ENCODE data around the gene LMNTD2. TPM values are rescaled to one million over a fixed set of nuclear protein-coding genes. Genes with fewer than 3 reads are reported as not detected.

LMNTD2 gene
- total RNA-seq, 1 donor from 2014 or later = 1.3 TPM

- DNase-seq (ENCODE audit: low spot score) = no peak
- intact Hi-C loops (cut with DNase I) = no loop called here
- no peak for ATAC-seq
Observed at GRCh38 chr11:573146-573759, 12.7 kb upstream of the LMNTD2 start.

GRCh38 chr11:571802-572185 lies 11.3 kb upstream of the LMNTD2 start:
- ATAC-seq = no peak
- no peak for DNase-seq (ENCODE audit: low spot score)

DNA sequence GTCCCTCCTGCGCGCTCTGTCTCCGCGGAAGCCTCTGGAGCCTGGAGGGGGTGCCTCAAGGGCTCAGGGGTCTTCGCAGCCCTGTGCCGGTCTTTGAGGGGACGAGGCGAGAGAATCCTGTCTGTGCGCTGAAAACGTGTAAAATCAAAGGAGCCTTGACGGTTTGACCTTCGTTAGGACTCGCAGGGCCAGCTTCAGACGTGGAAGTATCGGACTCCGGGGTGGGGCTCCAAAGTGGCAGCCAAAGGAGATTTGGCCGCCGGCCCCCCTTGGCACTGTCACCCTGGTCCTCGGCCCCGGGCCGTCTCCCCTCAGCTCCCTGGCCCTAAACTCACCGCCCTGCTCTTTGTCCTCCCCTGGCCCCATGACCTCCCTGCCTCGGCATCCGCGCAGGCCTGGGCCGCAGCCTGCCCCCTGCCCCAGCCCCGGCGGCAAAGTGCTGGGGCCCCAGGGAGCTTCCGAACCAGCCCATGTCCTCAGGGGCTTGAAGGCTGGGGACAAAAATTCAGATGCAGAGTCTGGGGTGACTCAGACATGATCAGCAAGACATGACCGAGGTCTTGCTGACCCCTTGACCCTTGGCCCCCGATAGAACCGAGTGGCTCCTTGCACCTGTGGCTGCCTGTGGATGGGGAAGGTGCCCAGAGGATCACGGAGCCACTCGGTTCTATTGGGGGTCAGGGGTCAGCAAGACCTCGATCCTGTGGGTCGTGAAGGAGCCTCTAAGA lies 8.8 kb upstream of the LMNTD2 start:
- intact Hi-C loops (cut with DNase I) = no loop called here
- no peak for ATAC-seq

More at GRCh38 chr11:571802-572185, 11.3 kb upstream of the LMNTD2 start:
- intact Hi-C loops (cut with DNase I) = no loop called here

GRCh38 chr11:568306-569157 lies 8.0 kb upstream of the LMNTD2 start:
- DNase-seq (ENCODE audit: low spot score) (peak; percentile 94), ATAC-seq (peak; percentile 91)
- intact Hi-C loops (cut with DNase I) = no loop called here

More for the DNA sequence above, 8.8 kb upstream of the LMNTD2 start:
- no peak for DNase-seq (ENCODE audit: low spot score)

- intact Hi-C loops (cut with DNase I) = no loop called here
- peak; percentile 3 for ATAC-seq
- no peak for DNase-seq (ENCODE audit: low spot score)
Observed at GRCh38 chr11:567629-568292, 7.2 kb upstream of the LMNTD2 start.

DNA sequence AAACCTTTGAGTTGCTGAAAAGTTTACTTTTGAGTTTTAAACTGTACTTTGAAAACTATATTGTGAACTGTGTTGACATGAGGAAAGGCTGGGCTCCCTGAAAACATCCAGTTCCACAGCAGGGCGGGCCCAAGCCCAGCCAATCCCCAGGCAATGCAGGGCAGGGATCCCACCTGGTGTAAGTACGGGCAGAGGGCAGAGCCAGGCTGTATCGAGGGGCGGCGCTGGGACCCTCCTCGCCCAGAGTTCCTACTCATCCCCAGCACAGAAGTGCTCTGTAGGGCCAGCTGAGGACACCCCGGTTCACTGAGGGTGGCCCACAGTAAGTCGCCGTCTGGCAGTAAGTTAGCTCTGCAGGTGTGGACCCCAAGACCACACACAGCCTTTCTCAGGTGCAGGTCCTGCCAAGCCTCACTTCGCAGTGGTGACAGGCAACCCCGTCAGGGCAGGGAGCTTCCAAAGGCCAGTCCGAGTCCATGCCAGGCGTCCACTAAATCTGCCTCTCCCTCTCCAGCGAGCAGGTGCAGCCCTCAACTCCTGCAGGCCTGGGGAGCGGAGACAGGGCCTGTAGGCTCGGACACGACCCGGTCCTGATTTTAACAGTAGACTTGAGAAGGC lies 6.6 kb upstream of the LMNTD2 start:
- intact Hi-C loops (cut with DNase I) = no loop called here
- no peak for DNase-seq (ENCODE audit: low spot score)
- ATAC-seq = no peak

- DNase-seq (ENCODE audit: low spot score) = no peak
- ATAC-seq = no peak
- intact Hi-C loops (cut with DNase I) = no loop called here
Observed at GRCh38 chr11:565921-566509, 5.5 kb upstream of the LMNTD2 start.

GRCh38 chr11:563812-564578 lies 3.5 kb upstream of the LMNTD2 start:
- no peak for ATAC-seq
- DNase-seq (ENCODE audit: low spot score) = no peak
- intact Hi-C loops (cut with DNase I) = no loop called here

GRCh38 chr11:563066-563811 lies 2.7 kb upstream of the LMNTD2 start:
- intact Hi-C loops (cut with DNase I) = no loop called here
- no peak for DNase-seq (ENCODE audit: low spot score)

GRCh38 chr11:562046-562645 lies 1.6 kb upstream of the LMNTD2 start:
- intact Hi-C loops (cut with DNase I) = no loop called here
- ATAC-seq = no peak
- no peak for DNase-seq (ENCODE audit: low spot score)

More at GRCh38 chr11:563066-563811, 2.7 kb upstream of the LMNTD2 start:
- ATAC-seq = no peak

GRCh38 chr11:561148-562003 lies 838 bp upstream of the LMNTD2 start:
- DNase-seq (ENCODE audit: low spot score) (no peak), ATAC-seq (no peak)
- intact Hi-C loops (cut with DNase I) = no loop called here

DNA sequence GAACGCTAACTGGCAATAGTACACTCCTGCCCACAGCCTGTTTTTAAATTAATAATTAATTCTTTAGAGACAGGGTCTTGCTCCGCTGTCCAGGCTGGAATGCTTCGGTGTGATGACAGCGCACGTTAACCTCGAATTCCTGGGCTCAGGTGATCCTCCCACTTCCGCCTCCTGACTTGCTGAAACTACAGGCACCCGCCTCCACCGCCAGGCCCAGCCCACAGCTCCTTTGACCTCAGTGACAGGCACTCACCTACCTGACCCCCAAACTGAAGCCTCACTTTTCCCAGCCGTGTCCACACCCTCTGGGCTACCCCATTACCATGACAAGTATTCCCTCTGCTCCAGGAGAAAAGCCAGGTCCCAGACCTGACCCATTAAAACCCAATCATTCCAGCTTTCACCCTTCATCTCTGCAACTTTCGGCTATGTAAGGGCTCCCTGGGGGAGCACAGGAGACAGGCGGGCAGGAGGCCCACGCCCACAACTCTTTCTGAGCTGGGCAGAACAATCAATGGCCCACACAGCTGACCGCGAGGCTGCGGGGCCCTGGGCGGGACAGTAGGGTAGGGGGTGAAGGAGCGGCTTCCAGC lies 730 bp downstream of the LMNTD2 start:
- intact Hi-C loops (cut with DNase I) = no loop called here
- ATAC-seq (no peak), DNase-seq (ENCODE audit: low spot score) (no peak)

DNA sequence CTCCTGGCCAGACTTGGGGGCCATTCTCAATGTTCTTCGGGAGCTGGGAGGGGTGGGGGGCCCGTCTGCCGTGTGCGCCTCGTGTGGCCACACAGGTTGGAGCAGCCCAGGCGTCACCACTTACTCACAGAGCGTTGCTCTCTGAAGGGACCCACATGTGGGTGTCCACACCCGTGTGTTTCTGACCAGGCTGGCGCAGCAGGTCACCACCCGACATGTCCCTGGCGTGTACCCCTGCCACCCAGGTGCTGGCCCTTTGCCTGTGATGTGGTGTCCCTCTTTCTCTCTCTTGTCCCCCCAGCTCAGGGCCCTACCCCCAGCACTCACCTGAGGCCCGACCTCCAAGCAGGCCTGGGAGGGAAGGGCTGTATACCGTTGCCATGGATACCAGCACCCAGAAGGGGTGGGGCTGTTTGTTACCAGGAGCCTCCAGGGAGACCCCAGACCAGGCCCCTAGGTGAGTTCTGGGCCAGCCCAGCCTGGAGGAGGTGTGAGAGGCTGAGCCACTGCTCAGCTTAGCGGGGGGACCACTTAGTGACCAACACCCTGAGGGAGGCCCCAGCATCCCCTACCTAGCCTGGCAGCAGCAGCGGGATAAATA lies 1.4 kb downstream of the LMNTD2 start:
- ATAC-seq = no peak
- DNase-seq (ENCODE audit: low spot score) = no peak
- intact Hi-C loops (cut with DNase I) = no loop called here

DNA sequence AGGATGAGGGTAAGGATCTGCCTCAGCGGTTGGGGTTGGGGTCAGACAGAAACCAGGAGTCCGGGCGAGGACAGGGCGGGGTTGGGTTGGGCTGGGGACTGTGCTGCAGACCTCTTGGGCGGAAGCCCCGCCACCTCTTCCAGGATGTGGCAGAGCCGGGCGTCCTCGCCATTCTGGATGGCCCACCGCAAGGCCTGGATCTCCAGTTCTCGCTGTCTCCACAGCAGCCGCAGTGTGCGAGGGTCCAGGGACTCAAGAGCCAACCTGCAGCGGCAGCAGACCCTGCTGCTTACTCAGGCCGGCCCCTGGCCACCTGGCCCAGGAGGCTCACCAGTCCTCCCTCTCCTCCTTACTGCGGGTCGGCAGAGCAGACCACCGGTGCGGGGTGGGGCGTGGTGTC lies 2.0 kb downstream of the LMNTD2 start:
- ATAC-seq = no peak
- intact Hi-C loops (cut with DNase I) = no loop called here

More for the DNA sequence above, 2.0 kb downstream of the LMNTD2 start:
- no peak for DNase-seq (ENCODE audit: low spot score)

Data from sciatic nerve (tissue), 2 donors.